Breast epithelium (tissue), 3 donors: Measurements from ENCODE around the gene LMX1B.

Experiments used
- CTCF ChIP-seq, 3 donors: fragments of 450-650 bp; IDR thresholded peaks; one replicate each; pipeline ENCODE4 v1.5.1; 2016 to 2017; ENCODE audit warnings: antibody characterized with exemption in 3 of 3, mild to moderate bottlenecking in 3 of 3, moderate library complexity in 3 of 3
- POLR2A ChIP-seq: fragments of 450-650 bp; IDR thresholded peaks from one replicate; pipeline ENCODE4 v1.6.1; 2016; ENCODE audit warnings: antibody characterized with exemption, mild to moderate bottlenecking, moderate library complexity
- POLR2AphosphoS5 ChIP-seq, 3 donors: sonication (generic); formaldehyde crosslinking; IDR thresholded peaks; one replicate each; pipeline ENCODE4 v1.6.1; 2017; ENCODE audit warnings: antibody characterized with exemption in 3 of 3

- TF ChIP-seq CTCF (IDR thresholded peaks at IDR 0.05) = no peak
- no peak for TF ChIP-seq POLR2A
- no peak for TF ChIP-seq POLR2AphosphoS5 (IDR thresholded peaks at IDR 0.05)
Observed at GRCh38 chr9:126676102-126676684, 62.5 kb downstream of the LMX1B start.
